ENCODE results near the gene MYH6. TPM values are rescaled to one million over a fixed set of nuclear protein-coding genes. Genes with fewer than 3 reads are reported as not detected.

Gene MYH6
- total and polyA plus RNA-seq, 2 of the 13 experiments (the other 11 are each of a cell fraction or from before 2014, with no cell fraction given) = 0.01 TPM; not detected in 1

DNA sequence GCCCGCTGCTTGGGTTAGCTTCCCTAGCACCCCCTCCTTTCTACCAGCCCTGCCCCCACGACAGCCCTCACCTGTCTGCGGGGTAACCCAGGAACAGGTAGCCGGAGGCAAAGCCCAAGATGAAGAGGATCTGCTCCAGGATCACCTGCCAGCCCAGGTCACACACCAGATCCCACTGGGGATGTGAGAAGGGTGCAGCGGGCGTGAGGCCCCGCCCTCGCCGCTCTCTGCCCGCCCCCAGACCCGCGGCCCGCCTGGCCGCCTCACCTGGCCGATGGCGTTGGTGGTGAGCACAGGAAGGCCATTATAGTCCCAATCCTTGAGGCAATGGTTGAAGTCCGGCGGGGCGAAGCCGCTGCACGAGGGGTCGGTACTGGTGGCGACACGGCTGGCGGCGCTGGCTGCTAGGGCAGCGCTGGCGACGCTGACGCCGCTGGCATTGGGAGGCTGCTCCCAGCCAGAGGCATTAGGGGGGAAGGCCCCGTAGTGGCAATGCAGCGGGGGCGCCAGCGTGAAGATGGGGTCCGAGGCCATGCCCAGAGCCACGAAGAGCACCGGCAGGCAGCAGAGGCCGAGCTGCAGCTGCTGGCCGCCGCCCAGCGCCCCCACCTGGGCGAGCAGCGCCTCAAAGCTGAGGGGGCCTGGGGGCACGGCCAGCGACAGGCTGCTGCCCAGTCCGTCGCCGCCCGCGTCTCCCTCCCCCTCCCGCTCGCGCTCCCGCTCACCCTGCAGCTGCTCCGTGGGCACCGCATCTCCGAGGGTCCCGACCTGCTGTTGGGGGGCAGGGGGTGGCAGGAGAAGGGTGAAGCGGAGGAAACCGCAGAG lies 56.2 kb downstream of the MYH6 start (continued):
- no peak for TF ChIP-seq NRL (CRISPR knock-in tag; IDR thresholded peaks at IDR 0.05; ENCODE audit: borderline replicate concordance)
- TF ChIP-seq GTF3A (CRISPR knock-in tag; conservative IDR thresholded peaks at IDR 0.05) = no peak
- no peak for TF ChIP-seq PCBP2 (optimal IDR thresholded peaks at IDR 0.05; ENCODE audit: low read depth, low read length, poor library complexity, severe bottlenecking)
- TF ChIP-seq, protein P1, sequence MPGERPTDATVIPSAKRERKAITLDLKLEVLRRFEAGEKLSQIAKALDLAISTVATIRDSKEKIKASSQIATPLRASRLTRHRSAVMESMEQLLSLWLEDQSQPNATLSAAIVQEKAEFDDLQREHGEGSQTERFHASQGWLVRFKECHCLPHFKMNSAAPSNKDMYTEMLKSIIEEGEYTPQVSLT (CRISPR knock-in tag; IDR thresholded peaks at IDR 0.05; ENCODE audit: borderline replicate concordance, low read depth) = no peak
- TF ChIP-seq ZNF558 (CRISPR knock-in tag; IDR thresholded peaks at IDR 0.05; ENCODE audit: borderline replicate concordance) = no peak
- no peak for TF ChIP-seq E2F1 (CRISPR knock-in tag; IDR thresholded peaks at IDR 0.05)
- no peak for TF ChIP-seq ZNF75D (CRISPR knock-in tag; IDR thresholded peaks at IDR 0.05; ENCODE audit: borderline replicate concordance)
- TF ChIP-seq ZIK1 (CRISPR knock-in tag; IDR thresholded peaks at IDR 0.05; ENCODE audit: borderline replicate concordance, low read depth) = no peak
- TF ChIP-seq HNRNPH1 (optimal IDR thresholded peaks at IDR 0.05; ENCODE audit: low read depth, low read length) = no peak
- no peak for TF ChIP-seq ZNF33A (CRISPR knock-in tag; IDR thresholded peaks at IDR 0.05; ENCODE audit: borderline replicate concordance)
- TF ChIP-seq KDM6A (CRISPR knock-in tag; IDR thresholded peaks at IDR 0.05; ENCODE audit: low read depth) = no peak
- TF ChIP-seq, protein P2, sequence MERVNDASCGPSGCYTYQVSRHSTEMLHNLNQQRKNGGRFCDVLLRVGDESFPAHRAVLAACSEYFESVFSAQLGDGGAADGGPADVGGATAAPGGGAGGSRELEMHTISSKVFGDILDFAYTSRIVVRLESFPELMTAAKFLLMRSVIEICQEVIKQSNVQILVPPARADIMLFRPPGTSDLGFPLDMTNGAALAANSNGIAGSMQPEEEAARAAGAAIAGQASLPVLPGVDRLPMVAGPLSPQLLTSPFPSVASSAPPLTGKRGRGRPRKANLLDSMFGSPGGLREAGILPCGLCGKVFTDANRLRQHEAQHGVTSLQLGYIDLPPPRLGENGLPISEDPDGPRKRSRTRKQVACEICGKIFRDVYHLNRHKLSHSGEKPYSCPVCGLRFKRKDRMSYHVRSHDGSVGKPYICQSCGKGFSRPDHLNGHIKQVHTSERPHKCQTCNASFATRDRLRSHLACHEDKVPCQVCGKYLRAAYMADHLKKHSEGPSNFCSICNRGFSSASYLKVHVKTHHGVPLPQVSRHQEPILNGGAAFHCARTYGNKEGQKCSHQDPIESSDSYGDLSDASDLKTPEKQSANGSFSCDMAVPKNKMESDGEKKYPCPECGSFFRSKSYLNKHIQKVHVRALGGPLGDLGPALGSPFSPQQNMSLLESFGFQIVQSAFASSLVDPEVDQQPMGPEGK (CRISPR knock-in tag; IDR thresholded peaks at IDR 0.05) = no peak; the same call in 1 of the 2 replicates
- TF ChIP-seq, protein P3, sequence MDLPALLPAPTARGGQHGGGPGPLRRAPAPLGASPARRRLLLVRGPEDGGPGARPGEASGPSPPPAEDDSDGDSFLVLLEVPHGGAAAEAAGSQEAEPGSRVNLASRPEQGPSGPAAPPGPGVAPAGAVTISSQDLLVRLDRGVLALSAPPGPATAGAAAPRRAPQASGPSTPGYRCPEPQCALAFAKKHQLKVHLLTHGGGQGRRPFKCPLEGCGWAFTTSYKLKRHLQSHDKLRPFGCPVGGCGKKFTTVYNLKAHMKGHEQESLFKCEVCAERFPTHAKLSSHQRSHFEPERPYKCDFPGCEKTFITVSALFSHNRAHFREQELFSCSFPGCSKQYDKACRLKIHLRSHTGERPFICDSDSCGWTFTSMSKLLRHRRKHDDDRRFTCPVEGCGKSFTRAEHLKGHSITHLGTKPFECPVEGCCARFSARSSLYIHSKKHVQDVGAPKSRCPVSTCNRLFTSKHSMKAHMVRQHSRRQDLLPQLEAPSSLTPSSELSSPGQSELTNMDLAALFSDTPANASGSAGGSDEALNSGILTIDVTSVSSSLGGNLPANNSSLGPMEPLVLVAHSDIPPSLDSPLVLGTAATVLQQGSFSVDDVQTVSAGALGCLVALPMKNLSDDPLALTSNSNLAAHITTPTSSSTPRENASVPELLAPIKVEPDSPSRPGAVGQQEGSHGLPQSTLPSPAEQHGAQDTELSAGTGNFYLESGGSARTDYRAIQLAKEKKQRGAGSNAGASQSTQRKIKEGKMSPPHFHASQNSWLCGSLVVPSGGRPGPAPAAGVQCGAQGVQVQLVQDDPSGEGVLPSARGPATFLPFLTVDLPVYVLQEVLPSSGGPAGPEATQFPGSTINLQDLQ (CRISPR knock-in tag; IDR thresholded peaks at IDR 0.05) = no peak
